Naive thymus-derived CD4-positive, alpha-beta T cell (primary cell): ENCODE results near the gene FSCB. TPM values are rescaled to one million over a fixed set of nuclear protein-coding genes. Genes with fewer than 3 reads are reported as not detected.

Experiments used
- ATAC-seq: fragments of 150-1000 bp; cut with Tn5 transposase; 2 replicates; pipeline ENCODE4 v1.10.0; 2021; ENCODE audit warnings: mild to moderate bottlenecking, moderate library complexity
- CTCF ChIA-PET: fragments of 350-600 bp; sonication (Branson Sonifier 250); formaldehyde crosslinking; loops from one replicate; lab custom pipeline; 2021; ENCODE audit warnings: antibody characterized with exemption; lab: Charles Lee
- POLR2A ChIA-PET: fragments of 350-600 bp; sonication (Branson Sonifier 250); formaldehyde crosslinking; loops from one replicate; lab custom pipeline; 2021; ENCODE audit warnings: antibody characterized with exemption, inconsistent platforms; lab: Charles Lee
- DNase-seq, 9 donors: peaks; one replicate each; pipeline versions ENCODE4 v3.0.0 to v3.0.0-alpha.2; 2020 to 2022; ENCODE audit warnings: mixed read lengths in 1 of 9
- H3K27ac ChIP-seq: one replicate; pipeline ENCODE4 v1.7.0; 2013; ENCODE audit warnings: mild to moderate bottlenecking, low read depth, low read length, moderate library complexity
- H3K27me3 ChIP-seq, 2 donors: one replicate each; pipeline ENCODE4 v1.7.0; 2013; ENCODE audit warnings: low read length in 2 of 2, mild to moderate bottlenecking in 2 of 2, moderate library complexity in 2 of 2; ENCODE audit not compliant: control insufficient read depth in 2 of 2, insufficient read depth in 2 of 2
- H3K36me3 ChIP-seq, 3 experiments: 1 replicate in 2 of 3; 2 replicates in 1 of 3; pipeline ENCODE4 v1.7.0; 2013; ENCODE audit warnings: low read length in 3 of 3, mild to moderate bottlenecking in 3 of 3, moderate library complexity in 1 of 3; ENCODE audit not compliant: insufficient read depth in 3 of 3, control insufficient read depth in 2 of 3
- H3K4me1 ChIP-seq, 2 donors: one replicate each; pipeline ENCODE4 v1.7.0; 2013; ENCODE audit warnings: low read length in 2 of 2, mild to moderate bottlenecking in 2 of 2, moderate library complexity in 1 of 2; ENCODE audit not compliant: control insufficient read depth in 2 of 2, insufficient read depth in 2 of 2
- H3K4me3 ChIP-seq: 2 replicates; pipeline ENCODE4 v1.7.0; 2013; ENCODE audit warnings: mild to moderate bottlenecking, low read length
- H3K9me3 ChIP-seq, 3 experiments: 1 replicate in 2 of 3; 2 replicates in 1 of 3; pipeline ENCODE4 v1.7.0; 2013; ENCODE audit warnings: low read length in 3 of 3; ENCODE audit not compliant: control insufficient read depth in 2 of 3
- H3K27ac Mint-ChIP-seq, 9 donors: one replicate each; pipeline ENCODE4 v1.8.0; 2020 to 2022; ENCODE audit warnings: mixed read lengths in 9 of 9, mild to moderate bottlenecking in 8 of 9, moderate library complexity in 5 of 9, inconsistent platforms in 2 of 9
- H3K27me3 Mint-ChIP-seq, 5 donors: one replicate each; pipeline ENCODE4 v1.8.0; 2021 to 2022; ENCODE audit warnings: mixed read lengths in 5 of 5, mild to moderate bottlenecking in 1 of 5
- H3K36me3 Mint-ChIP-seq, 5 donors: one replicate each; pipeline ENCODE4 v1.8.0; 2020 to 2022; ENCODE audit warnings: mixed read lengths in 5 of 5, mild to moderate bottlenecking in 3 of 5, inconsistent platforms in 1 of 5
- H3K4me1 Mint-ChIP-seq, 7 donors: one replicate each; pipeline ENCODE4 v1.8.0; 2020 to 2022; ENCODE audit warnings: mixed read lengths in 7 of 7, mild to moderate bottlenecking in 3 of 7, inconsistent platforms in 1 of 7
- H3K4me3 Mint-ChIP-seq, 10 donors: one replicate each; pipeline ENCODE4 v1.8.0; 2020 to 2022; ENCODE audit warnings: mild to moderate bottlenecking in 10 of 10, mixed read lengths in 10 of 10, moderate library complexity in 6 of 10, inconsistent platforms in 2 of 10
- H3K9me3 Mint-ChIP-seq, 11 donors: one replicate each; pipeline ENCODE4 v1.8.0; 2020 to 2022; ENCODE audit warnings: mixed read lengths in 11 of 11, mild to moderate bottlenecking in 4 of 11, inconsistent platforms in 1 of 11, moderate library complexity in 1 of 11
- intact Hi-C, 2 donors: fragments of 100-400 bp; cut with micrococcal nuclease; formaldehyde crosslinking; loops; one replicate each; pipeline ENCODE4 v1.15.1; 2023
- polyA plus RNA-seq, 2 donors: library from polyadenylated mRNA; unstranded; fragments of 300-500 nt; fragmentation: Illumina TruSeq; gene quantifications; one replicate each; pipeline ENCODE4 v1.2.3, GENCODE V29; 2021
- total RNA-seq, 6 experiments: library from RNA in 5 of 6; stranded (reverse) in 5 of 6; gene quantifications; 1 replicate in 5 of 6; 2 replicates in 1 of 6; pipeline ENCODE4 v1.2.3 and lab custom pipeline; 2021 to 2026

FSCB gene, protein sequence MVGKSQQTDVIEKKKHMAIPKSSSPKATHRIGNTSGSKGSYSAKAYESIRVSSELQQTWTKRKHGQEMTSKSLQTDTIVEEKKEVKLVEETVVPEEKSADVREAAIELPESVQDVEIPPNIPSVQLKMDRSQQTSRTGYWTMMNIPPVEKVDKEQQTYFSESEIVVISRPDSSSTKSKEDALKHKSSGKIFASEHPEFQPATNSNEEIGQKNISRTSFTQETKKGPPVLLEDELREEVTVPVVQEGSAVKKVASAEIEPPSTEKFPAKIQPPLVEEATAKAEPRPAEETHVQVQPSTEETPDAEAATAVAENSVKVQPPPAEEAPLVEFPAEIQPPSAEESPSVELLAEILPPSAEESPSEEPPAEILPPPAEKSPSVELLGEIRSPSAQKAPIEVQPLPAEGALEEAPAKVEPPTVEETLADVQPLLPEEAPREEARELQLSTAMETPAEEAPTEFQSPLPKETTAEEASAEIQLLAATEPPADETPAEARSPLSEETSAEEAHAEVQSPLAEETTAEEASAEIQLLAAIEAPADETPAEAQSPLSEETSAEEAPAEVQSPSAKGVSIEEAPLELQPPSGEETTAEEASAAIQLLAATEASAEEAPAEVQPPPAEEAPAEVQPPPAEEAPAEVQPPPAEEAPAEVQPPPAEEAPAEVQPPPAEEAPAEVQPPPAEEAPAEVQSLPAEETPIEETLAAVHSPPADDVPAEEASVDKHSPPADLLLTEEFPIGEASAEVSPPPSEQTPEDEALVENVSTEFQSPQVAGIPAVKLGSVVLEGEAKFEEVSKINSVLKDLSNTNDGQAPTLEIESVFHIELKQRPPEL
- total RNA-seq: not detected
- not detected for polyA plus RNA-seq
- not detected for total RNA-seq (lab: John Stamatoyannopoulos, UW)

- ChIA-PET POLR2A (no interaction called here), CTCF (no interaction called here)
- no peak within 1 kb of the TSS for H3K27ac Mint-ChIP-seq
- no peaks in the 10 kb centered on the region for H3K4me1 Mint-ChIP-seq
- intact Hi-C loops: no loop called here
- H3K9me3 Mint-ChIP-seq: peaks cover 4 to 16% (median 7%) of the 10 kb centered on the region in 11 donors
- H3K9me3 ChIP-seq: no peaks in the 10 kb centered on the region
- no peaks in the 10 kb centered on the region for H3K27me3 Mint-ChIP-seq
- ATAC-seq: no peak
- H3K4me3 ChIP-seq: no peak within 1 kb of the TSS
- no peak for DNase-seq
- H3K27ac ChIP-seq: no peak within 1 kb of the TSS
- H3K36me3 ChIP-seq: no peaks in the 10 kb centered on the region
- no peaks in the 10 kb centered on the region for H3K4me1 ChIP-seq
- H3K4me3 Mint-ChIP-seq: no peak within 1 kb of the TSS
- no peaks in the 10 kb centered on the region for H3K36me3 Mint-ChIP-seq
- H3K27me3 ChIP-seq: no peaks in the 10 kb centered on the region
Observed at GRCh38 chr14:44507183-44507582, at the start of gene FSCB. FSCB (minus strand) TSS chr14:44507283; CDS start chr14:44506987, 296 bp downstream.

DNA sequence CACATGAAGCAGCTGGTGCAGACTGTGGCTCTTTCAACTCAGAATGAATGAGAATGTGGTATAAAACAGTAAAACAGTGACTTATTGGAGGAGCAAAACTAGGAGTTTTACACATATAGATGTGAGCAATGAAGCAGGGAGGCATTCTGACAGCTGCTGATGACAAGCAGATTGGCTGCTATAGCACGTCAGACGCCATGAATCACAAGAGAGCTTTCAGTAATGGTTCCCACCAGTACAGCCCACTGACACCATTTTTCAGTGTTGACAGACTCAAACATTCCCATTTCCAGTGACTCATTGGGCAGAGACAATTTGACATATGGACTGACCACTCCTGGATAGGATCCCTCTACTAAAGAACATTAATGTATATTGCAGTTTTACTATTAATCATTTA is 24.6 kb upstream of the FSCB start:
- Mint-ChIP-seq H3K4me1 (no peaks in the 10 kb centered on the region), H3K36me3 (no peaks in the 10 kb centered on the region), H3K4me3 (no peak overlapping the region), H3K27ac (no peak overlapping the region), H3K27me3 (peaks cover 0 to 4% (median 0%) of the 10 kb centered on the region in 5 donors), H3K9me3 (peaks cover 0 to 6% (median 4%) of the 10 kb centered on the region in 11 donors)
- intact Hi-C loops: no loop called here
- Histone ChIP-seq H3K27ac (no peak overlapping the region), H3K4me1 (no peaks in the 10 kb centered on the region), H3K36me3 (no peaks in the 10 kb centered on the region), H3K4me3 (no peak overlapping the region), H3K9me3 (no peaks in the 10 kb centered on the region), H3K27me3 (no peaks in the 10 kb centered on the region)
- ChIA-PET CTCF (no interaction called here), POLR2A (no interaction called here)
- no peak for DNase-seq
- ATAC-seq: no peak

DNA sequence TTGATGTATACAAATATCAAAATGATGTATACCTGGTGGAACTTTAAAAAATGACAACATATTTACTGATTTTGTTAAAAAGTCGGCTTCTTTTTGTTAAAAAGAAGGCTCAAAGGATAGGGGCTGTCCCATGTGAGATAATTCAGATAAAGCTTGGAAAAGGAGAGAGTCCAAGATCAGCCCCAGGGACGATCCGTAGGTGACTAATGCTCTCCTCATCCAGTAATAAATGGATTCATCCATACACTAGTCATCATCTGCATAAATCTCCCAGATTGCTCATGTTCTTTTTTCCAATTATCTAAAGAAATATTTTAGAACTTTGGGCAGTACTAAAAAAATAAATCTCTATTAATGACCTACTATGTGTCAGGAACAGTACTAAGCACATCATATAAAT is 23.4 kb upstream of the FSCB start:
- no peak for DNase-seq
- H3K4me3 ChIP-seq: no peak overlapping the region
- H3K36me3 Mint-ChIP-seq: no peaks in the 10 kb centered on the region
- H3K27me3 ChIP-seq: no peaks in the 10 kb centered on the region
- H3K9me3 ChIP-seq: no peaks in the 10 kb centered on the region
- H3K36me3 ChIP-seq: no peaks in the 10 kb centered on the region
- CTCF ChIA-PET: no interaction called here
- no peak for ATAC-seq
- intact Hi-C loops: no loop called here
- H3K4me1 ChIP-seq: no peaks in the 10 kb centered on the region
- H3K27me3 Mint-ChIP-seq: peaks cover 0 to 4% (median 0%) of the 10 kb centered on the region in 5 donors
- POLR2A ChIA-PET: no interaction called here
- H3K27ac ChIP-seq: no peak overlapping the region
- no peaks in the 10 kb centered on the region for H3K4me1 Mint-ChIP-seq
- no peak overlapping the region for H3K4me3 Mint-ChIP-seq
- H3K27ac Mint-ChIP-seq: no peak overlapping the region
- H3K9me3 Mint-ChIP-seq: peaks cover 0 to 6% (median 3%) of the 10 kb centered on the region in 11 donors

GRCh38 chr14:44529026-44529425 is 21.9 kb upstream of the FSCB start:
- no peak overlapping the region for H3K27ac Mint-ChIP-seq
- DNase-seq: no peak

DNA sequence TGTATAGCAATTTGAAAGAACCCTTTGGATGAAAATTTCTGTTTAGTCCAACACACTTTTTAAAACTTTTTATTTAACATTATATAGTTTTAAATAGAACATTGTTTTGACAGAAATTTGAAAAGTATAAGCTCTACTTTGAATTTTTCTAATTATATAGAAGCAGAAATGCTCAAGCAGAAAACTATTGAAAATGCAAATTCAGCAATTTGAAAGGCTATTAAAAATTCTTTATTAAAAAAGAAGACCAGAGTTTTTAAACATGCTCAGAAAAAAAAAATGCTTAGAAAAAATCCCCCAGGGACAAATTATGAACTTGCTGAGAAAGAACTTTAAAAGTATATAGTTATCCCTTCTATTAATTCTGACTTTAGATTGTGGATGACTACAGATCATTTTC is 21.1 kb upstream of the FSCB start:
- Histone ChIP-seq H3K4me3 (no peak overlapping the region), H3K4me1 (no peaks in the 10 kb centered on the region), H3K27ac (no peak overlapping the region), H3K27me3 (no peaks in the 10 kb centered on the region), H3K9me3 (no peaks in the 10 kb centered on the region), H3K36me3 (no peaks in the 10 kb centered on the region)
- POLR2A ChIA-PET: no interaction called here
- H3K4me1 Mint-ChIP-seq: no peaks in the 10 kb centered on the region
- H3K27me3 Mint-ChIP-seq: no peaks in the 10 kb centered on the region
- intact Hi-C loops: no loop called here
- H3K27ac Mint-ChIP-seq: no peak overlapping the region
- H3K4me3 Mint-ChIP-seq: no peak overlapping the region
- DNase-seq: no peak
- ATAC-seq: no peak
- peaks cover 0 to 2% (median 0%) of the 10 kb centered on the region in 11 donors for H3K9me3 Mint-ChIP-seq
- H3K36me3 Mint-ChIP-seq: no peaks in the 10 kb centered on the region
- CTCF ChIA-PET: no interaction called here

More at GRCh38 chr14:44529026-44529425, 21.9 kb upstream of the FSCB start:
- H3K27me3 Mint-ChIP-seq: peaks cover 0 to 4% (median 0%) of the 10 kb centered on the region in 5 donors
- H3K9me3 Mint-ChIP-seq: peaks cover 0 to 6% (median 3%) of the 10 kb centered on the region in 11 donors
- H3K4me1 Mint-ChIP-seq: no peaks in the 10 kb centered on the region
- no peaks in the 10 kb centered on the region for H3K36me3 ChIP-seq
- no peaks in the 10 kb centered on the region for H3K36me3 Mint-ChIP-seq
- H3K4me3 Mint-ChIP-seq: no peak overlapping the region
- H3K9me3 ChIP-seq: no peaks in the 10 kb centered on the region
- H3K4me3 ChIP-seq: no peak overlapping the region
- no peak overlapping the region for H3K27ac ChIP-seq
- H3K4me1 ChIP-seq: no peaks in the 10 kb centered on the region
- H3K27me3 ChIP-seq: no peaks in the 10 kb centered on the region
- POLR2A ChIA-PET: no interaction called here
- intact Hi-C loops: no loop called here
- CTCF ChIA-PET: no interaction called here
- no peak for ATAC-seq

DNA sequence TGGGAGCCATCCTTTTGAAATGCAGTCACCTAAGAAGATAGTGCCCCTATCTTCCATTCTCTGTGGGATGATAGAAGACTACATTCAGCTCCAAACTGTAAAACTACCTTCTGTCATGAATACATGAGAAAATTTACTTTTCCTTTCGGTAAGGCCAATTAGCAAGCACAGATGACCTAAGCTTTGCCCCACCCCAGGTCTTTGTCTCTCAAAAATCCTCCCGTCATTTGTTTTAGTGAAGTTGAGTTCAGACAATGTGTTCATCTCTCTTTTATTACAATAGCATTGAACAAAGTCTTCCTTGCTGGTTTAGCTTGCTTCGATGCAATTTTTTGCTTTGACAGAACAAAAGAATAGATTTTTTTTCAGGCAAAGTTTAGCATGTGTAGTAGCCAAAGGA is 18.2 kb upstream of the FSCB start:
- Mint-ChIP-seq H3K36me3 (peaks cover 0 to 3% (median 0%) of the 10 kb centered on the region in 5 donors), H3K27ac (no peak overlapping the region), H3K4me3 (no peak overlapping the region), H3K27me3 (no peaks in the 10 kb centered on the region), H3K4me1 (no peaks in the 10 kb centered on the region), H3K9me3 (peaks cover 0 to 13% (median 4%) of the 10 kb centered on the region in 11 donors)
- Histone ChIP-seq H3K4me3 (no peak overlapping the region), H3K36me3 (no peaks in the 10 kb centered on the region), H3K4me1 (no peaks in the 10 kb centered on the region), H3K27ac (no peak overlapping the region), H3K27me3 (no peaks in the 10 kb centered on the region), H3K9me3 (no peaks in the 10 kb centered on the region)
- intact Hi-C loops: no loop called here
- POLR2A ChIA-PET: no interaction called here
- DNase-seq: no peak
- ATAC-seq: no peak
- CTCF ChIA-PET: no interaction called here
